GM19025 (cell line): Measurements from ENCODE around the gene GAPDH.
"Not testable (repeated sequence)": the region's sequence is repeated elsewhere in the genome, so short reads cannot be mapped to it uniquely, and the experiment has no call there.

Experiments
- ATAC-seq: cut with Tn5 transposase; IDR thresholded peaks from one replicate; pipeline ENCODE4 v1.9.1; 2021; ENCODE audit warnings: mild to moderate bottlenecking, low read depth, moderate library complexity; ENCODE audit not compliant: unreplicated experiment

The GAPDH gene

GRCh38 chr12:6533923-6534694 is at the start of gene GAPDH:
TSS of gene GAPDH (plus strand) at chr12:6534517. CDS start at chr12:6534833, 316 bp downstream.
- peak; percentile 59 for ATAC-seq

GRCh38 chr12:6488240-6488639 is 46.1 kb upstream of the GAPDH start:
- ATAC-seq: no peak

- ATAC-seq: no peak
Measured at GRCh38 chr12:6489449-6489848, 44.9 kb upstream of the GAPDH start.

GRCh38 chr12:6490673-6491072 is 43.6 kb upstream of the GAPDH start:
- ATAC-seq: not testable (repeated sequence)

- ATAC-seq: peak; percentile 59
Measured at GRCh38 chr12:6492838-6493496, 41.4 kb upstream of the GAPDH start, which contains the start of gene MRPL51. TSS of gene MRPL51 (minus strand) at chr12:6493262. CDS start at chr12:6493136, 126 bp downstream.

- ATAC-seq: peak; percentile 83
Measured at GRCh38 chr12:6493497-6494257, 40.6 kb upstream of the GAPDH start, which contains the start of gene NCAPD2. TSS of gene NCAPD2 (plus strand) at chr12:6494102. CDS start at chr12:6495099, 997 bp downstream.

DNA sequence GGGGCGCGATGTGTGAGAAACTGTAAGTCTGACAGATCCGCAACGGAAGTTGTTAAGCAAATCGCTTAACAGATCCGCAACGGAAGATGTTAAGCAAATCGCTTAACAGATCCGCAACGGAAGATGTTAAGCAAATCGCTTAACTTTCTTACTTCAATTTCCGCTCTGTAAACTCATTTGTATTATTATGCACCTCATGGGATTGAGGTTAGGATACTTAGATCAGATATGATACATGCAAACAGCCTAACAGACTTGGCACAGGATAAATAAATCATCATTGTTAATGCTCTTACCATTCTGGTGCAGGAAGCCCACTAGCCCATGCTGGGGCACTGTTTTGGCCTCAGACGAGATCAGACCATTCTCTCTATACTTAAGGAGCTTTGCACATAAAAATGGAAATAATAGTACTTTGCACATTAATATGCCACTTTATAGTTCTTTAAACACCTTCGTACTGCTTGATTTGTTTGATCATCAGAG is 40.0 kb upstream of the GAPDH start:
- ATAC-seq: no peak

DNA sequence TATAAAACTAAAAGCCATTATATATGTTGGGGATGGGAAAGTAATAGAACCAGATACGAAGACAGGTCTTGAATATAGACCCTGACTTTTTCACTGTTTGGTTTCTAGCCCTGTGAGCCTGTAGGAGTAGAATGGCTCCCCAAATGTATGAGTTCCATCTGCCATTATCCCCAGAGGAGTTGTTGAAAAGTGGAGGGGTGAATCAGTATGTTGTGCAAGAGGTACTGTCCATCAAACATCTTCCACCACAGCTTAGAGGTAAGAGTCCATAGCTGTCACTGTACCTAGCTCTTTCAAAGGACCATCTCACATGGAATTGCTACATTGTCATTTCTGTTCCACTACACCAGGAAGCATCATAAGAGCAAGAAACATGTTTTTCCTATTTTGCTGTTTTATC is 39.3 kb upstream of the GAPDH start:
- ATAC-seq: no peak

DNA sequence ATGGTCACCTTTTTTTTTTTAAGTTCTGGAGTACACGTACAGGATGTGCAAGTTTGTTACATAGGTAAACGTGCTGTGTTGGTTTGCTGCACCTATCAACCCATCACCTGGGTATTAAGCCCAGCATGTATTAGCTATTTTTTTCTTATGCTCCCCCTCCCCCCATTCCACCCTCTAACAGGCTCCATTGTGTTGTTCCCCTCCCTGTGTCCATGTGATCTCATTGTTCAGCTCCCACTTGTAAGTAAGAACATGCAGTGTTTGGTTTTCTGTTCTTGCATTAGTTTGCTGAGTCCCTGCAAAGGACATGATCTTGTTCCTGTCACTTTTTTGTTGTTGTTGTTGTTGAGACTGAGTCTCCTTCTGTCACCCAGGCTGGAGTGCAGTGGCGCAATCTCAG is 37.0 kb upstream of the GAPDH start:
- not testable (repeated sequence) for ATAC-seq

- no peak for ATAC-seq
Measured at GRCh38 chr12:6500466-6500865, 33.9 kb upstream of the GAPDH start.

- ATAC-seq: no peak
Measured at GRCh38 chr12:6507102-6507998, 27.0 kb upstream of the GAPDH start.

GRCh38 chr12:6508087-6508486 is 26.2 kb upstream of the GAPDH start:
- no peak for ATAC-seq

- no peak for ATAC-seq
Measured at GRCh38 chr12:6520186-6520585, 14.1 kb upstream of the GAPDH start.

DNA sequence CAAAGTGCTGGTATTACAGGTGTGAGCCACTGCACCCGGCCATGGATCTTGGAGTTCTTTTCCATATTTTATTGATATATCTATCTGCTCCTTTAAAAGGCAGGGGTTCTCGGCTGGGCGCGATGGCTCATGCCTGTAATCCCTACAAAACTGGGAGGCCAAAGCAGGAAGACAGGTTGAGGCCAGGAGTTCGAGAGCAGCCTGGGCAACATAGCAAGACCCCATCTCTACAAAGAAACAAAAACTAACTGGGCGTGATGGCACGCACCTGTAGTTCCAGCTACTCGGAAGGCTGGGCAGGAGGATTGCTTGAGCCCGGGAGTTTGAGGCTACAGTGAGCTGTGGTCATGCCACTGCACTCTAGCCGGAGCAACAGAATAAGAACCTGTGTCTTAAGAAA is 12.1 kb upstream of the GAPDH start:
- no peak for ATAC-seq

DNA sequence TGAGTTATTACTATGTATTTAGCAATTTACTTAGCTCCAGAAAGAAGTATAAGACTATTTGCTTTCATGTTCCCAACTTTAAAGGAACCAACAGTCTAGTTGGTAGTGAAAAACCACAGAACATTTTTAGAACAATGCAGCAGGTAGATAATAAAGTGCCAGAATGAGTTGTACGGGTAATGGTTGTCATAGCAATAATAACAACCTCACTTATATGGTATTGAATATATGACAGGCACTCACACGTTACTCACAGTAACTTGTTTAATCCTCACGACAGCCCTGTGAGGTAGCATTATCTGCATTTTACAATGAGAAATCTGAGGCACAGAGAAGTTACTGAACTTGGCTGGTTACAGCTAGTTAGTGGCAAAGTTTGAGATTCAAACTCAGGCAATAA is 10.6 kb upstream of the GAPDH start:
- ATAC-seq: no peak

DNA sequence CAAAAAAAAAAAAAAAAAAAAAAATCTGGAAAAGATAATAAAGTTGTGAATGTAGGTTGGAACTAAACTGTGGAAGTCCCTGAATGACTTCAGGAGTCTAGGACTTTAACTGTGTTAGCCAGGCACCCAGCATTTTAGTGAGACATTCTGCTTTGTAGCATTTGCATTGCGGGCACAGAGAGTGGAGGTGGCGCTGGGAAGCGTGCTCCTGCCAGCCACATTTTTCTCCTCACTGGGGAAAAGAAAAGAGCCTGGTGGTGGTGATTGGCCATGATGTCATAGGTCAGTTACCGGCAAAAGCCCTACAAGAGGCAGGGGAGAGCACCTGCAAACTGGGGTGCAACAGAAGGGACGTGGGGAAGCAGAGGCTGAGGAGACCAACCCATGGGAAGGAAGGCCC is 9.7 kb upstream of the GAPDH start:
- ATAC-seq: no peak

GRCh38 chr12:6526201-6526600 is 8.1 kb upstream of the GAPDH start:
- ATAC-seq: no peak

DNA sequence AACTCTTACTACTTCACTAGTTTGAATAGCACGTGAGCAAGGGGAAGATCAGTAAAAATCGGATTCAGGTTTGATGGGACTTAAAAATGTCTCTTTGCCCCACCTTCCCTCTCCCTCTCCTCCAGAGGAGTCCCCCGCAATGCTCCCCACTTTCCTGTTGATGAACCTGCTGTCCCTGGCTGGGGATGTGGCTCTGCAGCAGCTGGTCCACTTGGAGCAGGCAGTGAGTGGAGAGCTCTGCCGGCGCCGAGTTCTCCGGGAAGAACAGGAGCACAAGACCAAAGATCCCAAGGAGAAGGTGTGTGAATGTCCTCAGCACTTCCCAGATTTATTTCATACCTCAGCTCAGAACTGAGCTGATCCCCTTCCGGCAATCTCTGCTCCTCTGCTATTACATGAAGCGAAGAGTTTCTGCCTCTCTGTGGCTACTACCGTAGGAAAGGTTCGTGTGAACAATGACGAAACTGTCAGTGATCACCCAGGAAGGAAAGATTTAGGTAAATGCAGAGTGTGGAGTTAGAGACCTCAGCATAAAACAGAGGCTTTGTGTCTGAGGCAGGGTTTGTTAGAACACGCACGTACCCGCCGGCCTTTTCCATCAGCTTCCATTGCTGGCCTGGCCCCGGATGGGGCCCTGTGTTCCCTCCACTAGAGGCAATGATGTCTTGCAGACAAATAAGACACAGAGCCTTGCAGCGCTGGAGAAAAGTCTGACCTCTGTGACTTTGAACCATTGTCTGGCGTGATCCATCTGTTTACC is 7.4 kb upstream of the GAPDH start:
- ATAC-seq: no peak

GRCh38 chr12:6527711-6528110 is 6.6 kb upstream of the GAPDH start:
- no peak for ATAC-seq
